Measurements from ENCODE around the gene GMFB.
A peak's percentile ranks its signal among the peaks of the same experiment; 100 is the strongest.

GMFB gene

DNA sequence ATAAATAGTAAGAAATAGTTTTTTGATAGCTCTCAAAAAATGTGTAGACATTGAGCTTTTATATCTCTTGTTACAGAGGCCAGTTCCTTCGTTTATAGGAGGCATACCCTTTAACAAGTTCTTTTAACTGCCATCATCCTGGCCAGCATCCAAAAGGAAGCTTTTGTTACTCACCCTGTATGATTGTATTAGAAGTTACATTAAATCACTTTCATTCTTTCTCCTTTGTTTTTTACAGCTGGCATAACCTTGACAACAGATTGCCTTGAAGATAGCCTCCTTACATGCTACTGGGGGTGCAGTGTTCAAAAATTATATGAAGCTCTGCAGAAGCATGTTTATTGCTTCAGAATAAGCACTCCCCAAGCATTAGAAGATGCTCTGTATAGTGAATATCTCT lies 41.0 kb upstream of the GMFB start:
- no peak for TF ChIP-seq CTCF (IDR thresholded peaks at IDR 0.05)

- TF ChIP-seq CTCF (IDR thresholded peaks at IDR 0.05), result no peak
Observed at GRCh38 chr14:54528973-54529372, 40.2 kb upstream of the GMFB start.

- TF ChIP-seq CTCF (IDR thresholded peaks at IDR 0.05), result no peak
Observed at GRCh38 chr14:54524410-54524809, 35.6 kb upstream of the GMFB start.

GRCh38 chr14:54516709-54517108 lies 27.9 kb upstream of the GMFB start:
- TF ChIP-seq CTCF (IDR thresholded peaks at IDR 0.05), result no peak

GRCh38 chr14:54515670-54516069 lies 26.9 kb upstream of the GMFB start:
- TF ChIP-seq CTCF (IDR thresholded peaks at IDR 0.05), result no peak

GRCh38 chr14:54512393-54512792 lies 23.6 kb upstream of the GMFB start:
- no peak for TF ChIP-seq CTCF (IDR thresholded peaks at IDR 0.05)

DNA sequence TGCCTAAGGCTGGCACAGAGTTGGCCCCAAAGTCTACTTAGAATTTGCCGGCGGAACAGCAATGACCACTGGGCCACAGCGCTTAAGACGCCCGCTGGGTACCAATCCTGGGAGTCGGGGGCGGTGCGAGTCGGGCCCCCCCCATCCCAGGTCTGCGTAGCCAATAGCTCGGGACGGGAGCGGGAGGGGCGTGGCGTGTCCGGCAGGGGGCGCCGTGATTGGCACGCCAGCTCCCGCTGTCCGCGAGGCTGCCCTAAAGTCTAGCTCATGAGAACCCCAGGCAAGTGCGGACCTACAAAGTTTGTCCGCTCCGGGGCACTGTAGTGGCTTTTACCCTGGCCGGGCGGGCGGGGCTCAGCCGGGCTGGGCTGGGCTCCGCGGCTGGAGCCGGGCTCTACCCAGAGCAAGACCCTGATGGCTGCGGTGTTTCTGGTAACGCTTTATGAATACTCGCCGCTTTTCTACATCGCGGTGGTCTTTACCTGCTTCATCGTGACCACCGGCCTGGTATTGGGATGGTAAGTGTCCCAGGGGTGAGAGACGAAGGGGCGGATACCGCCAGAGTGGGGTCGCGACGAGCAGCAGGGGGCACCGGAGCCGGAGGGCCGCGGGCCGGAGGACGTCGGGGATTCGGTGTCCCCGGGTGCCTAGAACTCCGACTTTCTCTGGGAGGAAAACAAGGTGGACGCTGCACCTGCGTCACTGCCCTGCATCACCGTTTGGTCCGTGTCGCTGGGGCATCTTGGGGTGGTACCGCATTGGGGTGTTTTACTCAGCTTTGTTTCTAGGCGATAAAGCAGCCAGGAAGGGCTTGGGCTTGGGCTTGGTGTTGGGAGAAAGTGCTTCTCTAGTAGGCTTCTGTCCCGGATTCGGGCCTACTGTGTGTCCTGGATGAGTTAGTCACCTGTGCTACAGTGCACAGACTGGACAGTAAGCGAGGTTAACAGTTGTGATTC lies 21.0 kb upstream of the GMFB start, which contains the start of gene CGRRF1:
Gene CGRRF1, plus strand, starts transcription at position 361 of the 956 bp plus-strand sequence. Its CDS starts 54 bp downstream, at position 415.
- TF ChIP-seq CTCF (IDR thresholded peaks at IDR 0.05), result peak; percentile 58
